H1 (cell line): ENCODE data around the gene NUP58. TPM values are rescaled to one million over a fixed set of nuclear protein-coding genes. Genes with fewer than 3 reads are reported as not detected.
A peak's percentile ranks its signal among the peaks of the same experiment; 100 is the strongest.

Experiments used
- EP300 ChIP-seq, 2 experiments: IDR thresholded peaks; 1 replicate in 1 of 2; 2 replicates in 1 of 2; pipeline ENCODE4 v1.6.1; 2011 to 2012; ENCODE audit warnings: low read depth in 2 of 2, low read length in 2 of 2, mild to moderate bottlenecking in 2 of 2, borderline replicate concordance in 1 of 2, inconsistent platforms in 1 of 2, moderate library complexity in 1 of 2
- SUZ12 ChIP-seq: fragments of 200-600 bp; sonication (generic); IDR thresholded peaks from 2 replicates; pipeline ENCODE4 v1.6.1; 2012; ENCODE audit warnings: mild to moderate bottlenecking, inconsistent platforms, low read length, moderate library complexity, mixed read lengths
- polyA plus RNA-seq, 7 experiments: library from polyadenylated mRNA; depleted of rRNA in 3 of 7; stranded (reverse) in 5 of 7; unstranded in 2 of 7; fragments of >200 nt in 5 of 7; fragments of 200-250 nt in 2 of 7; gene quantifications; 1 replicate in 5 of 7; 2 replicates in 1 of 7; 4 replicates in 1 of 7; pipeline versions ENCODE4 v1.2.1 to v1.2.3, GENCODE V29; 2011 to 2013; ENCODE audit warnings: missing spikeins in 2 of 7, mixed read lengths in 2 of 7
- total RNA-seq: library from RNA; stranded (reverse); fragmentation: NEBNext Ultra II Directional; extraction: Animal tissue kit (Norgen Biotek cat#: 25700); gene quantifications from 2 replicates; pipeline ENCODE4 v1.2.1, GENCODE V29; 2021
- TF ChIP-seq, protein P1 (sequence below): fragments of 300-600 bp; sonication (generic); IDR thresholded peaks from 2 replicates; pipeline ENCODE4 v1.7.1; 2012; ENCODE audit warnings: low read length, moderate library complexity, mild to moderate bottlenecking, inconsistent platforms; ENCODE audit not compliant: insufficient replicate concordance
- TF ChIP-seq, protein P2 (sequence below), 3 experiments: IDR thresholded peaks; 1 replicate in 2 of 3; 2 replicates in 1 of 3; pipeline versions ENCODE4 v1.5.1 to v1.6.1; 2011; ENCODE audit warnings: low read length in 3 of 3, mild to moderate bottlenecking in 3 of 3, inconsistent platforms in 2 of 3, low read depth in 1 of 3, moderate library complexity in 1 of 3; ENCODE audit not compliant: insufficient read depth in 1 of 3; ENCODE audit errors: control extremely low read depth in 1 of 3

NUP58 gene
- total and polyA plus RNA-seq, 2 of the 8 experiments (the other 6 are each of a cell fraction or from before 2014, with no cell fraction given) = 35.0 to 53.8 TPM

DNA sequence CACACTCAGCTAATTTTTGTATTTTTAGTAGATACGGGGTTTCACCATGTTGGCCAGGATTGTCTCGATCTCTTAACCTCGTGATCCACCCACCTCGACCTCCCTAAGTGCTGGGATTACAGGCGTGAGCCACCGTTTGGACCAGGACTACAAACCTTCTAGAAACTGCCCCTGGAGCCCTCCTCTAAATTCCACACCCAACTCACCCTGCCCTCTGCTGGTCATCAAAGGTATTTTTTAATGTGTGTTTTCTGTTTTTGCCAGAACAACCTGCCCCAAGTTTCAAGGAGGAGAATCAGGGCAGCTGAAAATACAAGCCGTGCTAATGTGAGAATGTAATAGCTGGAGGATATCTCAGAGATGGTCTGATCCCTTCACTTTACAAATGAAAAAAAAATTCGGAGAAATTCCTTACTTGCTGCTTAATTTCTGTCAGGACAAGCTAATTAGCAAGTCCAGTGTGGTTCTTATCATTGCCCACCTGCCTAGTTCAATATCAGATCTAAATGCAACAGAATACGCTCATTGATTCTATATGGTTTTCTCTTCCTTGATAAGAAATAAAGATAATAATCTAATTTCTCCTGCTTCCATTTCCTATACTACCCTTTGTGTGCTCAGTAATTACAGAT lies 74.4 kb downstream of the NUP58 start (continued):
- TF ChIP-seq, protein P1, sequence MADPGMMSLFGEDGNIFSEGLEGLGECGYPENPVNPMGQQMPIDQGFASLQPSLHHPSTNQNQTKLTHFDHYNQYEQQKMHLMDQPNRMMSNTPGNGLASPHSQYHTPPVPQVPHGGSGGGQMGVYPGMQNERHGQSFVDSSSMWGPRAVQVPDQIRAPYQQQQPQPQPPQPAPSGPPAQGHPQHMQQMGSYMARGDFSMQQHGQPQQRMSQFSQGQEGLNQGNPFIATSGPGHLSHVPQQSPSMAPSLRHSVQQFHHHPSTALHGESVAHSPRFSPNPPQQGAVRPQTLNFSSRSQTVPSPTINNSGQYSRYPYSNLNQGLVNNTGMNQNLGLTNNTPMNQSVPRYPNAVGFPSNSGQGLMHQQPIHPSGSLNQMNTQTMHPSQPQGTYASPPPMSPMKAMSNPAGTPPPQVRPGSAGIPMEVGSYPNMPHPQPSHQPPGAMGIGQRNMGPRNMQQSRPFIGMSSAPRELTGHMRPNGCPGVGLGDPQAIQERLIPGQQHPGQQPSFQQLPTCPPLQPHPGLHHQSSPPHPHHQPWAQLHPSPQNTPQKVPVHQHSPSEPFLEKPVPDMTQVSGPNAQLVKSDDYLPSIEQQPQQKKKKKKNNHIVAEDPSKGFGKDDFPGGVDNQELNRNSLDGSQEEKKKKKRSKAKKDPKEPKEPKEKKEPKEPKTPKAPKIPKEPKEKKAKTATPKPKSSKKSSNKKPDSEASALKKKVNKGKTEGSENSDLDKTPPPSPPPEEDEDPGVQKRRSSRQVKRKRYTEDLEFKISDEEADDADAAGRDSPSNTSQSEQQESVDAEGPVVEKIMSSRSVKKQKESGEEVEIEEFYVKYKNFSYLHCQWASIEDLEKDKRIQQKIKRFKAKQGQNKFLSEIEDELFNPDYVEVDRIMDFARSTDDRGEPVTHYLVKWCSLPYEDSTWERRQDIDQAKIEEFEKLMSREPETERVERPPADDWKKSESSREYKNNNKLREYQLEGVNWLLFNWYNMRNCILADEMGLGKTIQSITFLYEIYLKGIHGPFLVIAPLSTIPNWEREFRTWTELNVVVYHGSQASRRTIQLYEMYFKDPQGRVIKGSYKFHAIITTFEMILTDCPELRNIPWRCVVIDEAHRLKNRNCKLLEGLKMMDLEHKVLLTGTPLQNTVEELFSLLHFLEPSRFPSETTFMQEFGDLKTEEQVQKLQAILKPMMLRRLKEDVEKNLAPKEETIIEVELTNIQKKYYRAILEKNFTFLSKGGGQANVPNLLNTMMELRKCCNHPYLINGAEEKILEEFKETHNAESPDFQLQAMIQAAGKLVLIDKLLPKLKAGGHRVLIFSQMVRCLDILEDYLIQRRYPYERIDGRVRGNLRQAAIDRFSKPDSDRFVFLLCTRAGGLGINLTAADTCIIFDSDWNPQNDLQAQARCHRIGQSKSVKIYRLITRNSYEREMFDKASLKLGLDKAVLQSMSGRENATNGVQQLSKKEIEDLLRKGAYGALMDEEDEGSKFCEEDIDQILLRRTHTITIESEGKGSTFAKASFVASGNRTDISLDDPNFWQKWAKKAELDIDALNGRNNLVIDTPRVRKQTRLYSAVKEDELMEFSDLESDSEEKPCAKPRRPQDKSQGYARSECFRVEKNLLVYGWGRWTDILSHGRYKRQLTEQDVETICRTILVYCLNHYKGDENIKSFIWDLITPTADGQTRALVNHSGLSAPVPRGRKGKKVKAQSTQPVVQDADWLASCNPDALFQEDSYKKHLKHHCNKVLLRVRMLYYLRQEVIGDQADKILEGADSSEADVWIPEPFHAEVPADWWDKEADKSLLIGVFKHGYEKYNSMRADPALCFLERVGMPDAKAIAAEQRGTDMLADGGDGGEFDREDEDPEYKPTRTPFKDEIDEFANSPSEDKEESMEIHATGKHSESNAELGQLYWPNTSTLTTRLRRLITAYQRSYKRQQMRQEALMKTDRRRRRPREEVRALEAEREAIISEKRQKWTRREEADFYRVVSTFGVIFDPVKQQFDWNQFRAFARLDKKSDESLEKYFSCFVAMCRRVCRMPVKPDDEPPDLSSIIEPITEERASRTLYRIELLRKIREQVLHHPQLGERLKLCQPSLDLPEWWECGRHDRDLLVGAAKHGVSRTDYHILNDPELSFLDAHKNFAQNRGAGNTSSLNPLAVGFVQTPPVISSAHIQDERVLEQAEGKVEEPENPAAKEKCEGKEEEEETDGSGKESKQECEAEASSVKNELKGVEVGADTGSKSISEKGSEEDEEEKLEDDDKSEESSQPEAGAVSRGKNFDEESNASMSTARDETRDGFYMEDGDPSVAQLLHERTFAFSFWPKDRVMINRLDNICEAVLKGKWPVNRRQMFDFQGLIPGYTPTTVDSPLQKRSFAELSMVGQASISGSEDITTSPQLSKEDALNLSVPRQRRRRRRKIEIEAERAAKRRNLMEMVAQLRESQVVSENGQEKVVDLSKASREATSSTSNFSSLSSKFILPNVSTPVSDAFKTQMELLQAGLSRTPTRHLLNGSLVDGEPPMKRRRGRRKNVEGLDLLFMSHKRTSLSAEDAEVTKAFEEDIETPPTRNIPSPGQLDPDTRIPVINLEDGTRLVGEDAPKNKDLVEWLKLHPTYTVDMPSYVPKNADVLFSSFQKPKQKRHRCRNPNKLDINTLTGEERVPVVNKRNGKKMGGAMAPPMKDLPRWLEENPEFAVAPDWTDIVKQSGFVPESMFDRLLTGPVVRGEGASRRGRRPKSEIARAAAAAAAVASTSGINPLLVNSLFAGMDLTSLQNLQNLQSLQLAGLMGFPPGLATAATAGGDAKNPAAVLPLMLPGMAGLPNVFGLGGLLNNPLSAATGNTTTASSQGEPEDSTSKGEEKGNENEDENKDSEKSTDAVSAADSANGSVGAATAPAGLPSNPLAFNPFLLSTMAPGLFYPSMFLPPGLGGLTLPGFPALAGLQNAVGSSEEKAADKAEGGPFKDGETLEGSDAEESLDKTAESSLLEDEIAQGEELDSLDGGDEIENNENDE = no peak
- TF ChIP-seq, protein P2, sequence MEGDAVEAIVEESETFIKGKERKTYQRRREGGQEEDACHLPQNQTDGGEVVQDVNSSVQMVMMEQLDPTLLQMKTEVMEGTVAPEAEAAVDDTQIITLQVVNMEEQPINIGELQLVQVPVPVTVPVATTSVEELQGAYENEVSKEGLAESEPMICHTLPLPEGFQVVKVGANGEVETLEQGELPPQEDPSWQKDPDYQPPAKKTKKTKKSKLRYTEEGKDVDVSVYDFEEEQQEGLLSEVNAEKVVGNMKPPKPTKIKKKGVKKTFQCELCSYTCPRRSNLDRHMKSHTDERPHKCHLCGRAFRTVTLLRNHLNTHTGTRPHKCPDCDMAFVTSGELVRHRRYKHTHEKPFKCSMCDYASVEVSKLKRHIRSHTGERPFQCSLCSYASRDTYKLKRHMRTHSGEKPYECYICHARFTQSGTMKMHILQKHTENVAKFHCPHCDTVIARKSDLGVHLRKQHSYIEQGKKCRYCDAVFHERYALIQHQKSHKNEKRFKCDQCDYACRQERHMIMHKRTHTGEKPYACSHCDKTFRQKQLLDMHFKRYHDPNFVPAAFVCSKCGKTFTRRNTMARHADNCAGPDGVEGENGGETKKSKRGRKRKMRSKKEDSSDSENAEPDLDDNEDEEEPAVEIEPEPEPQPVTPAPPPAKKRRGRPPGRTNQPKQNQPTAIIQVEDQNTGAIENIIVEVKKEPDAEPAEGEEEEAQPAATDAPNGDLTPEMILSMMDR (IDR thresholded peaks at IDR 0.05; ENCODE audit: control extremely low read depth in 1 of 3, insufficient read depth in 1 of 3, low read depth in 1 of 3, low read length in 3 of 3) = peak; percentile 24 to 66 (median 64)
- TF ChIP-seq SUZ12 (no peak), EP300 (IDR thresholded peaks at IDR 0.05; ENCODE audit: borderline replicate concordance in 1 of 2, low read depth in 2 of 2, low read length in 2 of 2) (no peak)
